ENCODE measurements around the gene CFAP47. TPM values are rescaled to one million over a fixed set of nuclear protein-coding genes. Genes with fewer than 3 reads are reported as not detected.

Gene CFAP47
- total RNA-seq, 1 experiment from 2014 or later = not detected

- TF ChIP-seq SP1 (CRISPR knock-in tag; conservative IDR thresholded peaks at IDR 0.05) (no peak), ZNF396 (CRISPR knock-in tag; IDR thresholded peaks at IDR 0.05; ENCODE audit: borderline replicate concordance) (no peak), NFYB (CRISPR knock-in tag; conservative IDR thresholded peaks at IDR 0.05; ENCODE audit: low read depth) (no peak), CREB1 (CRISPR knock-in tag; IDR thresholded peaks at IDR 0.05) (no peak)
Observed at GRCh38 chrX:36310136-36310535, 390.6 kb downstream of the CFAP47 start (continued).

- H3K27me3 Mint-ChIP-seq (ENCODE audit: low read depth) = no peaks in the 10 kb centered on the region
- H3K4me1 Mint-ChIP-seq = no peaks in the 10 kb centered on the region
- no peak overlapping the region for H3K27ac Mint-ChIP-seq
- CTCF ChIA-PET = no interaction called here
- DNase-seq (ENCODE audit: low spot score) (no peak), ATAC-seq (no peak)
- no peak for TF ChIP-seq ZNF671 (CRISPR knock-in tag; IDR thresholded peaks at IDR 0.05)
- no peak for TF ChIP-seq SOX15 (CRISPR knock-in tag; IDR thresholded peaks at IDR 0.05)
- TF ChIP-seq FOXK1 (CRISPR knock-in tag; IDR thresholded peaks at IDR 0.05) = no peak
- TF ChIP-seq NFYB (CRISPR knock-in tag; conservative IDR thresholded peaks at IDR 0.05; ENCODE audit: low read depth) = no peak
- no peak for TF ChIP-seq FOXJ3 (CRISPR knock-in tag; IDR thresholded peaks at IDR 0.05; ENCODE audit: borderline replicate concordance)
- no peak for TF ChIP-seq NFATC4 (CRISPR knock-in tag; IDR thresholded peaks at IDR 0.05)
- TF ChIP-seq GRHL2 (CRISPR knock-in tag; IDR thresholded peaks at IDR 0.05; ENCODE audit: insufficient replicate concordance, severe bottlenecking) = no peak
- TF ChIP-seq ATF1 (CRISPR knock-in tag; IDR thresholded peaks at IDR 0.05) = no peak
- TF ChIP-seq CDX4 (CRISPR knock-in tag; IDR thresholded peaks at IDR 0.05; ENCODE audit: borderline replicate concordance) = no peak
- TF ChIP-seq EMX1 (CRISPR knock-in tag; IDR thresholded peaks at IDR 0.05) = no peak
- TF ChIP-seq FOXP1 (CRISPR knock-in tag; IDR thresholded peaks at IDR 0.05; ENCODE audit: borderline replicate concordance) = no peak
- no peak for TF ChIP-seq AR (CRISPR knock-in tag; IDR thresholded peaks at IDR 0.05)
- no peak for TF ChIP-seq STAT6 (CRISPR knock-in tag; conservative IDR thresholded peaks at IDR 0.05; ENCODE audit: low read depth)
- no peak for TF ChIP-seq RELA (CRISPR knock-in tag; IDR thresholded peaks at IDR 0.05; ENCODE audit: borderline replicate concordance)
- TF ChIP-seq E2F5 (CRISPR knock-in tag; IDR thresholded peaks at IDR 0.05) = no peak
- TF ChIP-seq ZNF423 (CRISPR knock-in tag; IDR thresholded peaks at IDR 0.05) = no peak
- TF ChIP-seq IRF2 (CRISPR knock-in tag; IDR thresholded peaks at IDR 0.05; ENCODE audit: borderline replicate concordance, low read depth) = no peak
- TF ChIP-seq ZNF512 (CRISPR knock-in tag; IDR thresholded peaks at IDR 0.05; ENCODE audit: borderline replicate concordance) = no peak
- TF ChIP-seq CREM (CRISPR knock-in tag; IDR thresholded peaks at IDR 0.05) = no peak
- POLR2A ChIA-PET = no interaction called here
- H3K36me3 Mint-ChIP-seq = no peaks in the 10 kb centered on the region
- H3K9me3 Mint-ChIP-seq = no peaks in the 10 kb centered on the region
- H3K4me3 Mint-ChIP-seq = no peak overlapping the region
Observed at GRCh38 chrX:36314303-36314702, 394.8 kb downstream of the CFAP47 start.
